Endodermal cell (in vitro differentiated cells): ENCODE data around the gene CEP170. TPM values are rescaled to one million over a fixed set of nuclear protein-coding genes. Genes with fewer than 3 reads are reported as not detected.

Source experiments
- DNase-seq: peaks from one replicate; pipeline ENCODE4 v3.0.0-alpha.2; 2017
- H3K27ac ChIP-seq: 2 replicates; pipeline ENCODE4 v1.5.1; 2013; ENCODE audit warnings: mild to moderate bottlenecking, low read depth, low read length, moderate library complexity
- H3K27me3 ChIP-seq: 2 replicates; pipeline ENCODE4 v1.6.1; 2013; ENCODE audit warnings: mild to moderate bottlenecking, low read length, moderate library complexity; ENCODE audit not compliant: insufficient read depth, control insufficient read depth, poor library complexity, severe bottlenecking
- H3K36me3 ChIP-seq: 2 replicates; pipeline ENCODE4 v1.7.0; 2013; ENCODE audit warnings: mild to moderate bottlenecking, low read length, moderate library complexity; ENCODE audit not compliant: control insufficient read depth, insufficient read depth
- H3K4me1 ChIP-seq: one replicate; pipeline ENCODE4 v1.7.0; 2013; ENCODE audit warnings: low read length; ENCODE audit not compliant: control insufficient read depth, insufficient read depth
- H3K4me3 ChIP-seq: 2 replicates; pipeline ENCODE4 v1.5.1; 2013; ENCODE audit warnings: mild to moderate bottlenecking, low read length, moderate library complexity
- H3K9ac ChIP-seq: 2 replicates; pipeline ENCODE4 v1.6.1; 2013; ENCODE audit warnings: mild to moderate bottlenecking, low read length, moderate library complexity; ENCODE audit not compliant: poor library complexity, severe bottlenecking; ENCODE audit errors: extremely low read depth
- H3K9me3 ChIP-seq: 2 replicates; pipeline ENCODE4 v1.6.1; 2013; ENCODE audit warnings: mild to moderate bottlenecking, low read length, moderate library complexity; ENCODE audit not compliant: control insufficient read depth
- H3K27ac Mint-ChIP-seq: 2 replicates; pipeline ENCODE4 v1.8.0; 2020; ENCODE audit warnings: mixed read lengths
- H3K27me3 Mint-ChIP-seq: 2 replicates; pipeline ENCODE4 v1.8.0; 2021; ENCODE audit warnings: mild to moderate bottlenecking, mixed read lengths; ENCODE audit not compliant: insufficient read depth
- H3K36me3 Mint-ChIP-seq: 2 replicates; pipeline ENCODE4 v1.8.0; 2020; ENCODE audit warnings: low read depth, mixed read lengths
- H3K4me1 Mint-ChIP-seq: 2 replicates; pipeline ENCODE4 v1.8.0; 2020; ENCODE audit warnings: mixed read lengths
- H3K4me3 Mint-ChIP-seq: 2 replicates; pipeline ENCODE4 v1.8.0; 2020; ENCODE audit warnings: mild to moderate bottlenecking, moderate library complexity, mixed read lengths
- H3K9me3 Mint-ChIP-seq: 2 replicates; pipeline ENCODE4 v1.8.0; 2020; ENCODE audit warnings: mild to moderate bottlenecking, mixed read lengths
- CTCF ChIP-seq: fragments of 200-600 bp; sonication (generic); conservative IDR thresholded peaks from 2 replicates; pipeline ENCODE4 v1.5.0; 2021; ENCODE audit warnings: antibody characterized with exemption, mild to moderate bottlenecking
- WGBS, 2 experiments: methylation state at CpG; one replicate each; pipeline versions ENCODE4 v1.1.5 to v1.1.7; 2013; ENCODE audit warnings: missing lambda C conversion rate in 2 of 2, mixed read lengths in 1 of 2; ENCODE audit not compliant: insufficient coverage in 1 of 2, insufficient read length in 1 of 2; 5-methylcytosine and 5-hydroxymethylcytosine counted together
- total RNA-seq, 2 donors: library from RNA; stranded (reverse); fragmentation: NEBNext Ultra II Directional in 1 of 2; extraction: Animal tissue kit (Norgen Biotek cat#: 25700) in 1 of 2; gene quantifications; 2 replicates in 1 of 2; 3 replicates in 1 of 2; pipeline ENCODE4 v1.2.1, GENCODE V29; 2021

The CEP170 gene
- total RNA-seq, 2 donors from 2014 or later, result 85.7 to 99.8 TPM

- 92 to 100% methylated on average over 3 of the region's 3 CpGs for WGBS, 2 experiments
- H3K4me3 Mint-ChIP-seq, result no peak overlapping the region
Observed at GRCh38 chr1:243273506-243273905, 18.4 kb upstream of the CEP170 start.

GRCh38 chr1:243272401-243272800 lies 17.3 kb upstream of the CEP170 start:
- H3K27ac Mint-ChIP-seq, result no peak overlapping the region
- no peak for TF ChIP-seq CTCF
- peaks cover 18% of the 10 kb centered on the region for H3K4me1 Mint-ChIP-seq
- Histone ChIP-seq H3K9ac (no peak overlapping the region), H3K27me3 (no peaks in the 10 kb centered on the region), H3K36me3 (no peaks in the 10 kb centered on the region), H3K4me3 (no peak overlapping the region), H3K9me3 (no peaks in the 10 kb centered on the region), H3K4me1 (peaks cover 6% of the 10 kb centered on the region), H3K27ac (no peak overlapping the region)
- no peaks in the 10 kb centered on the region for H3K27me3 Mint-ChIP-seq
- peaks cover 3% of the 10 kb centered on the region for H3K36me3 Mint-ChIP-seq
- H3K9me3 Mint-ChIP-seq, result no peaks in the 10 kb centered on the region
- H3K4me3 Mint-ChIP-seq, result no peak overlapping the region
- DNase-seq, result no peak

More at GRCh38 chr1:243273506-243273905, 18.4 kb upstream of the CEP170 start:
- no peak overlapping the region for H3K27ac Mint-ChIP-seq
- Histone ChIP-seq H3K4me3 (no peak overlapping the region), H3K9me3 (no peaks in the 10 kb centered on the region), H3K27ac (no peak overlapping the region), H3K36me3 (no peaks in the 10 kb centered on the region), H3K4me1 (peaks cover 6% of the 10 kb centered on the region), H3K27me3 (no peaks in the 10 kb centered on the region), H3K9ac (no peak overlapping the region)
- no peak for TF ChIP-seq CTCF
- peaks cover 18% of the 10 kb centered on the region for H3K4me1 Mint-ChIP-seq
- no peak for DNase-seq
- peaks cover 9% of the 10 kb centered on the region for H3K36me3 Mint-ChIP-seq
- no peaks in the 10 kb centered on the region for H3K9me3 Mint-ChIP-seq
- H3K27me3 Mint-ChIP-seq, result no peaks in the 10 kb centered on the region

- H3K9me3 ChIP-seq, result no peaks in the 10 kb centered on the region
- H3K9ac ChIP-seq, result no peak overlapping the region
- no peaks in the 10 kb centered on the region for H3K27me3 Mint-ChIP-seq
- peaks cover 18% of the 10 kb centered on the region for H3K4me1 Mint-ChIP-seq
- peaks cover 6% of the 10 kb centered on the region for H3K4me1 ChIP-seq
- no peak overlapping the region for H3K4me3 ChIP-seq
- no peaks in the 10 kb centered on the region for H3K9me3 Mint-ChIP-seq
- 67% methylated on average over 1 of the region's 1 CpG; no CpG with 5 or more reads in 1 of the 2 experiments for WGBS, 2 experiments
- no peaks in the 10 kb centered on the region for H3K36me3 Mint-ChIP-seq
- no peak overlapping the region for H3K4me3 Mint-ChIP-seq
- H3K27ac Mint-ChIP-seq, result no peak overlapping the region
- DNase-seq, result no peak
- no peaks in the 10 kb centered on the region for H3K27me3 ChIP-seq
- TF ChIP-seq CTCF, result no peak
- H3K27ac ChIP-seq, result no peak overlapping the region
- no peaks in the 10 kb centered on the region for H3K36me3 ChIP-seq
Observed at GRCh38 chr1:243271996-243272395, 16.9 kb upstream of the CEP170 start.
